GM21423 (cell line): ENCODE results near the gene GPHA2.

Experiments
- ATAC-seq: cut with Tn5 transposase; IDR thresholded peaks from one replicate; pipeline ENCODE4 v1.9.1; 2021; ENCODE audit warnings: mild to moderate bottlenecking, moderate library complexity; ENCODE audit not compliant: unreplicated experiment

Gene GPHA2

GRCh38 chr11:64892838-64893193, 42.9 kb downstream of the GPHA2 start:
- ATAC-seq = no peak

- no peak for ATAC-seq
Measured at GRCh38 chr11:64892411-64892831, 43.3 kb downstream of the GPHA2 start.

GRCh38 chr11:64891880-64892279, 43.8 kb downstream of the GPHA2 start:
- ATAC-seq = no peak

GRCh38 chr11:64891215-64891848, 44.4 kb downstream of the GPHA2 start:
- no peak for ATAC-seq

- ATAC-seq = no peak
Measured at GRCh38 chr11:64890522-64890939, 45.2 kb downstream of the GPHA2 start.

- no peak for ATAC-seq
Measured at GRCh38 chr11:64888729-64889511, 46.8 kb downstream of the GPHA2 start.

GRCh38 chr11:64888406-64888728, 47.3 kb downstream of the GPHA2 start:
- ATAC-seq = no peak

GRCh38 chr11:64887757-64888405, 47.8 kb downstream of the GPHA2 start:
- peak; percentile 67 for ATAC-seq

- no peak for ATAC-seq
Measured at GRCh38 chr11:64887234-64887756, 48.4 kb downstream of the GPHA2 start.

GRCh38 chr11:64885367-64886286, 50.1 kb downstream of the GPHA2 start:
- ATAC-seq = no peak
